Measurements from ENCODE around the gene PAWR. TPM values are rescaled to one million over a fixed set of nuclear protein-coding genes. Genes with fewer than 3 reads are reported as not detected.

Gene PAWR
- total RNA-seq, 1 donor from 2014 or later = 204 TPM

- TF ChIP-seq CTCF (IDR thresholded peaks at IDR 0.05; ENCODE audit: insufficient read depth, low read depth, low read length) (peak; percentile 83), EZH2 (IDR thresholded peaks at IDR 0.05; ENCODE audit: insufficient read depth, low read length) (no peak)
- Histone ChIP-seq H3K27ac (ENCODE audit: low read depth, low read length) (peak overlapping the region; percentile 85), H3K9me3 (ENCODE audit: insufficient read depth, low read depth, low read length) (no peaks in the 10 kb centered on the region), H3K4me2 (ENCODE audit: low read length) (peak overlapping the region; percentile 53), H4K20me1 (ENCODE audit: insufficient read depth, low read length) (no peaks in the 10 kb centered on the region), H3K4me3 (ENCODE audit: insufficient read depth, low read depth, low read length) (peak overlapping the region; percentile 11), H3K9ac (ENCODE audit: low read length) (peak overlapping the region; percentile 61), H3K27me3 (ENCODE audit: insufficient read depth, low read length) (no peaks in the 10 kb centered on the region), H3K36me3 (ENCODE audit: insufficient read depth, low read length) (peaks cover 9% of the 10 kb centered on the region), H3K79me2 (ENCODE audit: insufficient read depth, low read length) (no peaks in the 10 kb centered on the region), H3K4me1 (ENCODE audit: insufficient read depth, low read length) (peaks cover 43% of the 10 kb centered on the region), H2AFZ (ENCODE audit: low read depth, low read length) (no peak overlapping the region)
- Mint-ChIP-seq H3K36me3 (ENCODE audit: low read depth, unreplicated experiment) (peaks cover 20% of the 10 kb centered on the region), H3K27me3 (ENCODE audit: low read depth, unreplicated experiment) (no peaks in the 10 kb centered on the region), H3K4me3 (ENCODE audit: unreplicated experiment) (peak overlapping the region; percentile 66), H3K27ac (ENCODE audit: unreplicated experiment) (peak overlapping the region; percentile 97), H3K9me3 (ENCODE audit: unreplicated experiment) (peaks cover 11% of the 10 kb centered on the region), H3K4me1 (ENCODE audit: low read depth, unreplicated experiment) (peaks cover 58% of the 10 kb centered on the region)
- peak; percentile 60 for DNase-seq (ENCODE audit: low read depth)
- FAIRE-seq = peak; percentile 5
Measured at GRCh38 chr12:79547735-79548609, 142.8 kb downstream of the PAWR start.

- Mint-ChIP-seq H3K4me1 (ENCODE audit: low read depth, unreplicated experiment) (peaks cover 60% of the 10 kb centered on the region), H3K4me3 (ENCODE audit: unreplicated experiment) (no peak overlapping the region), H3K27ac (ENCODE audit: unreplicated experiment) (peak overlapping the region; percentile 97), H3K27me3 (ENCODE audit: low read depth, unreplicated experiment) (no peaks in the 10 kb centered on the region), H3K36me3 (ENCODE audit: low read depth, unreplicated experiment) (peaks cover 13% of the 10 kb centered on the region), H3K9me3 (ENCODE audit: unreplicated experiment) (peaks cover 9% of the 10 kb centered on the region)
- Histone ChIP-seq H3K27me3 (ENCODE audit: insufficient read depth, low read length) (no peaks in the 10 kb centered on the region), H3K4me1 (ENCODE audit: insufficient read depth, low read length) (peaks cover 43% of the 10 kb centered on the region), H3K9ac (ENCODE audit: low read length) (peak overlapping the region; percentile 61), H4K20me1 (ENCODE audit: insufficient read depth, low read length) (no peaks in the 10 kb centered on the region), H3K4me2 (ENCODE audit: low read length) (peak overlapping the region; percentile 53), H3K9me3 (ENCODE audit: insufficient read depth, low read depth, low read length) (no peaks in the 10 kb centered on the region), H2AFZ (ENCODE audit: low read depth, low read length) (no peak overlapping the region), H3K36me3 (ENCODE audit: insufficient read depth, low read length) (peaks cover 3% of the 10 kb centered on the region), H3K79me2 (ENCODE audit: insufficient read depth, low read length) (no peaks in the 10 kb centered on the region), H3K27ac (ENCODE audit: low read depth, low read length) (peak overlapping the region; percentile 85), H3K4me3 (ENCODE audit: insufficient read depth, low read depth, low read length) (no peak overlapping the region)
- peak; percentile 87 for FAIRE-seq
- TF ChIP-seq CTCF (IDR thresholded peaks at IDR 0.05; ENCODE audit: insufficient read depth, low read depth, low read length) = no peak
- TF ChIP-seq EZH2 (IDR thresholded peaks at IDR 0.05; ENCODE audit: insufficient read depth, low read length) = no peak
- peak; percentile 92 for DNase-seq (ENCODE audit: low read depth)
Measured at GRCh38 chr12:79547044-79547734, 143.6 kb downstream of the PAWR start.
